HL-60 (cell line): ENCODE measurements around the gene TOB1.

Source experiments
- DNase-seq, 2 experiments: peaks; one replicate each; pipeline ENCODE4 v3.0.0-alpha.2; 2010 to 2020; ENCODE audit warnings: low read depth in 1 of 2, low spot score in 1 of 2
- H3K27ac ChIP-seq: fragments of 250-450 bp; sonication (Bioruptor Pico); replicated peaks from 2 replicates; pipeline ENCODE4 v1.5.1; 2020; ENCODE audit warnings: mild to moderate bottlenecking, moderate library complexity
- H3K27me3 ChIP-seq: fragments of 250-450 bp; sonication (Bioruptor Pico); 2 replicates; pipeline ENCODE4 v1.5.1; 2021; ENCODE audit warnings: mild to moderate bottlenecking, moderate library complexity; ENCODE audit not compliant: insufficient read depth, poor library complexity, severe bottlenecking
- H3K4me3 ChIP-seq: replicated peaks from 2 replicates; pipeline ENCODE4 v1.5.1; 2011; ENCODE audit warnings: mild to moderate bottlenecking, control low read depth, low read length; ENCODE audit not compliant: insufficient read depth
- CTCF ChIP-seq: IDR thresholded peaks from one replicate; pipeline ENCODE4 v1.5.1; 2011; ENCODE audit warnings: low read length, control low read depth, inconsistent platforms; ENCODE audit not compliant: insufficient read depth
- GABPA ChIP-seq: IDR thresholded peaks from 2 replicates; pipeline ENCODE4 v1.6.1; 2012; ENCODE audit warnings: low read depth
- POLR2AphosphoS5 ChIP-seq: IDR thresholded peaks from 2 replicates; pipeline ENCODE4 v1.6.1; 2012; ENCODE audit warnings: low read depth
- REST ChIP-seq: IDR thresholded peaks from 2 replicates; pipeline ENCODE4 v1.6.1; 2012; ENCODE audit warnings: low read depth; ENCODE audit not compliant: insufficient replicate concordance
- SPI1 ChIP-seq: IDR thresholded peaks from 2 replicates; pipeline ENCODE4 v1.6.1; 2012; ENCODE audit warnings: low read depth, mild to moderate bottlenecking, borderline replicate concordance

The TOB1 gene

GRCh38 chr17:50830352-50830751 lies 35.8 kb downstream of the TOB1 start:
- no peak for DNase-seq

GRCh38 chr17:50829332-50829731 lies 36.8 kb downstream of the TOB1 start:
- H3K27ac ChIP-seq: no peak overlapping the region
- TF ChIP-seq POLR2AphosphoS5 (no peak), REST (no peak), SPI1 (no peak), GABPA (no peak), CTCF (no peak)
- no peak overlapping the region for H3K4me3 ChIP-seq
- DNase-seq: no peak
- H3K27me3 ChIP-seq: no peaks in the 10 kb centered on the region

More at GRCh38 chr17:50830352-50830751, 35.8 kb downstream of the TOB1 start:
- Histone ChIP-seq H3K4me3 (no peak overlapping the region), H3K27me3 (no peaks in the 10 kb centered on the region), H3K27ac (no peak overlapping the region)
- TF ChIP-seq REST (no peak), SPI1 (no peak), GABPA (no peak), CTCF (no peak)

GRCh38 chr17:50828508-50829170 lies 37.5 kb downstream of the TOB1 start:
- TF ChIP-seq POLR2AphosphoS5 (no peak), SPI1 (no peak), REST (no peak), CTCF (no peak), GABPA (no peak)

More at GRCh38 chr17:50828508-50829170, 37.5 kb downstream of the TOB1 start:
- Histone ChIP-seq H3K27me3 (no peaks in the 10 kb centered on the region), H3K4me3 (no peak overlapping the region), H3K27ac (no peak overlapping the region)
- no peak for DNase-seq
